ENCODE results near the gene MCF2L.
"Not testable (repeated sequence)": the region's sequence is repeated elsewhere in the genome, so short reads cannot be mapped to it uniquely, and the experiment has no call there.

Gene MCF2L

GRCh38 chr13:113099142-113099541, 130.1 kb downstream of the MCF2L start:
- no peak for DNase-seq

GRCh38 chr13:113102302-113102701, 133.3 kb downstream of the MCF2L start:
- DNase-seq, result not testable (repeated sequence)

- DNase-seq, result no peak
Measured at GRCh38 chr13:113102727-113103126, 133.7 kb downstream of the MCF2L start.

GRCh38 chr13:113103646-113104045, 134.6 kb downstream of the MCF2L start:
- no peak for DNase-seq

GRCh38 chr13:113105032-113105920, 136.3 kb downstream of the MCF2L start, which contains the start of gene F7:
TSS of gene F7 (plus strand) at chr13:113105791. CDS start at chr13:113105842, 51 bp downstream.
- DNase-seq, result no peak

- no peak for DNase-seq
Measured at GRCh38 chr13:113105921-113106452, 137.0 kb downstream of the MCF2L start.

GRCh38 chr13:113106711-113107351, 137.8 kb downstream of the MCF2L start:
- no peak for DNase-seq

- DNase-seq, result not testable (repeated sequence)
Measured at GRCh38 chr13:113108521-113108920, 139.5 kb downstream of the MCF2L start.

GRCh38 chr13:113109151-113110047, 140.4 kb downstream of the MCF2L start:
- no peak for DNase-seq

- peak; percentile 71 for DNase-seq
Measured at GRCh38 chr13:113110048-113110851, 141.2 kb downstream of the MCF2L start.

GRCh38 chr13:113110852-113111315, 141.9 kb downstream of the MCF2L start:
- DNase-seq, result no peak

- not testable (repeated sequence) for DNase-seq
Measured at GRCh38 chr13:113111821-113112220, 142.8 kb downstream of the MCF2L start.

- DNase-seq, result not testable (repeated sequence)
Measured at GRCh38 chr13:113112475-113112874, 143.5 kb downstream of the MCF2L start.

- no peak for DNase-seq
Measured at GRCh38 chr13:113112893-113113845, 144.2 kb downstream of the MCF2L start.

- DNase-seq, result no peak
Measured at GRCh38 chr13:113113846-113114271, 144.8 kb downstream of the MCF2L start.

GRCh38 chr13:113114511-113115362, 145.7 kb downstream of the MCF2L start:
- DNase-seq, result no peak

GRCh38 chr13:113115363-113116205, 146.6 kb downstream of the MCF2L start:
- DNase-seq, result no peak

- DNase-seq, result no peak
Measured at GRCh38 chr13:113116206-113116800, 147.3 kb downstream of the MCF2L start.

All from eye (tissue), 1 donor.